Peyer's patch (tissue), 4 donors: Measurements from ENCODE around the gene ANKRD44.

Experiments
- CTCF ChIP-seq, 6 experiments: fragments of 450-650 bp in 4 of 6; fragments of 200-600 bp in 2 of 6; sonication (generic) in 1 of 6; IDR thresholded peaks; one replicate each; pipeline ENCODE4 v1.5.1; 2017 to 2019; ENCODE audit warnings: antibody characterized with exemption in 6 of 6, mild to moderate bottlenecking in 3 of 6, moderate library complexity in 1 of 6
- POLR2A ChIP-seq, 2 donors: fragments of 450-650 bp; IDR thresholded peaks; one replicate each; pipeline ENCODE4 v1.5.1; 2017; ENCODE audit warnings: antibody characterized with exemption in 2 of 2, mild to moderate bottlenecking in 2 of 2, moderate library complexity in 2 of 2

DNA sequence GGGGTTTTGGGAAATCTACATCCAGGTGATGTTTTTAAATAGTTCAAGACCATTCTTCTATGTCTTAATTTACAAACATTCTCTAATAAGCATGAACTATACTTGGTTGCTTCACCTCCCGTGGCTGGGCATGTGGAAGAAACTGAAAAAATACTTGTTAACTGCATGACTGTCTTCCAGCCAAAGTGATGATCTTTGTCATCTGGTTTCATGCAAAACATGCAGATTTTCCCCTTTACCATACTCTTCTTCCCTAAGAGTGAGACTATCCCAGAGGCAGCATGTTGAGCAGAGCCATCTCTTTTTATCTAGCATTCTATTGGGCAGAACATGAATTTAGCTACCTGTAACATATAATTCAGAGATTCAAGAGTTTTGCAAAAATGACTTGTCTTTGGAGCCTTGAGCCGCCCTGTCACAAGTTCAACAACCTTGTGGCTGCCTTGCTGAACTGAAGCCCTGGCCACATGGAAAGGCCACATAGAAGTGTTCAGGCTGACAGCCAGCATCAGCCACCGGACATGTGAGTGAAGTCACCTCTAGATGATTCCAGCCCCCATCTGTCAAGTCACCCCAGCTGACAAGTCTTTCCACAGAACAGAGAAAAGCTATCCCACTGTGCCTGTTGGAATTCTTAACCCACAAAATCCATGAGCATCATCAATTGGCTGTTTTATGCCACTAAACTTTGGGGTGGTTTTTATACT lies 142.8 kb downstream of the ANKRD44 start:
- no peak for TF ChIP-seq CTCF (IDR thresholded peaks at IDR 0.05)
- no peak for TF ChIP-seq POLR2A (IDR thresholded peaks at IDR 0.05)
